ENCODE measurements around the gene KCNJ1. TPM values are rescaled to one million over a fixed set of nuclear protein-coding genes. Genes with fewer than 3 reads are reported as not detected.

The KCNJ1 gene
- total RNA-seq, 1 donor from 2014 or later: not detected

GRCh38 chr11:128884703-128885338 lies 17.7 kb upstream of the KCNJ1 start:
- no peak for DNase-seq (ENCODE audit: extremely low read depth, low read depth, low spot score)

DNA sequence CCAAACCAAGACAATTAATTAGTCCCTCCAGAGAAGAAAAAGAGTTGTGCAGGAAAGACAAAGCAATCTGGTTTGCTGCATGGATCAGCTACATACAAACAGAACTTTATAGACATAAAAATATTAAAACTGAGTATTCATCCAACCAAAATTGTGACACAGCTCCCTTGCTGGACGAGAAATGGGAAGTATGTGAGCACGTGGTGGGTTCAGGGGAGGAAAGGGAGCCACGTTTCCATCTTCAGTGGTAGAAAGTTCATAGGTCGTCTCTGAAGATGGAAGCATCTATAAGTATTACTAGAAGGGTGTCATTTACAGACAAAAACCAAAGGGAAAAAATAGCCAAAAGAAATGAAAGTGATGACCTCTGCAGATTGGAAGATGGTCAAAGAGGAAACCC lies 17.0 kb upstream of the KCNJ1 start:
- no peak for DNase-seq (ENCODE audit: extremely low read depth, low read depth, low spot score)

DNA sequence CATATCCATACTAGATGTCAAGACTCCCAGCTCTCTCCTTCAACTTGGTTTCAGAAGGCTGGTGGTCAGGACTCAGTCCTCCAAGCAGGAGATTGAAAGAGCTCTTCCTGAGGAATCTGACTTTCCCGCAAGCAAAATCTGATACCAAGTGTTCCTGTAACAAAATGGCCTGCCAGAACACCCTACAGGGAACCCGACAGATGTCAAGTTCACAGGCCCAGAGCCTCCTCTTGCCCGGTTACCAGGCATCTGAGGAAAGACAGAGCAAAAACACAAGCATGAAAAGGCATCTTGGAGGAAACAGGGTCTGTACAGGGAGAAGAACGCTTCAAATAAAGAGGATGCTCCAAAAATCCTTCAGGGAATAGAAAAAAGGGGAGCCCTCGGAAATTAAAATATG lies 15.4 kb upstream of the KCNJ1 start:
- DNase-seq (ENCODE audit: extremely low read depth, low read depth, low spot score): no peak

DNA sequence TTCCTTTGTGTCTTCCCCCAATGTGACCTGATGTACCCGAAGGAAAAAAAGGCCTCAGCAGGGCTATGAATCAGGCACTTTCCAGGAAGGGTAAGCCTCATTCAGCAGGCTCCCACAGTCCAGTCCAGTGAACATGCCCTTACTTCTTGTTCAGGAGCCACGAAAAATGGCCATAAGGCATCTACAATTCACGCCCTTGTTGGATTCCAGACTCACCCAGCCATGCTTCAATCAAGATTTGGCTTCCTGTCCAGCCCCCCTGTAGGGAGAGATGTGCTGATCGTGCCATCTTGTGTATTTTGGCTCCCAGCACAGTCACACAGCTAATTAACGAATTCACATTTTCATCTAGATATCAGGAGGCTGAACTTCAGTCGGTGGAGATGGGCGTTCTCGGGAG lies 14.1 kb upstream of the KCNJ1 start:
- DNase-seq (ENCODE audit: extremely low read depth, low read depth, low spot score): no peak

- no peak for DNase-seq (ENCODE audit: extremely low read depth, low read depth, low spot score)
These were observed 12.7 kb upstream of the KCNJ1 start for GRCh38 chr11:128879817-128880216.

DNA sequence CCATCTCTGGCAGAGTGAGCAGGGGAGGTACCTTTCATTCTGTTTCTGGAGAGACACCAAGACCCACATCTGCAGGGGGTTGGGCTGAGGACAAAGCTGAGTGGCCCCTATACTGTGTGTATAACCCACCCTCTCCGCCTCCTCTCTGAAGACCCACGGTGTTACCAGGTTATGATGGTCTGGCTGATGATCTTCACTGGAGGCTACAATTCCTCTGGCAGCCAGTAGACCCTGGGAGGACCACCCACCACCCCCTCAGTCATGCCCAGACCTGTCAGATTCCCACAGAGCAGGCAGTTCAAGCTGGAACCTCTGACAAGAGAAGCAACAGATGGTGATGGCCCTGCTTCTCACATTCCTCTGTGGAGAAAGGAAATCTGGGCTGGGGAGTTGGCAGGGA lies 11.4 kb upstream of the KCNJ1 start:
- no peak for DNase-seq (ENCODE audit: extremely low read depth, low read depth, low spot score)

DNA sequence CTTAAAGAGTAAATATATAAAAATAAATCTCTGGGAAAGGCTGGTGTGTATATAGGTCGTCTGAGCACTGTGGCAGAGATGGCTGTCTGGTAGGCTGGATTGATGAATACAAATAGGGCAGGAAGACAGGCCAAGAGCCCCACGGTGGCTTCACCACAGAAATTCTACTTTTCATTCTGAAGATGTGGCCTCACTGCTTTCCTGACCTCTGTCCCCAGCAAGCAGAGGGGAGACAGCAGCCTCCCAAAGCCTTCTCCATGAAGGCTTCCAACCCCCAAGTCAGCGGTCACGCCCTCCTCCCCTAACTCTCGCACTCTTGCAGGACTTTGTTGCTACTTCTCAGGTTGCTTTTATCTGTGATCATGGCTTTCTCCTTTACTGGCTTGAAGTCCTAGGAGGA lies 10.6 kb upstream of the KCNJ1 start:
- DNase-seq (ENCODE audit: extremely low read depth, low read depth, low spot score): no peak

DNA sequence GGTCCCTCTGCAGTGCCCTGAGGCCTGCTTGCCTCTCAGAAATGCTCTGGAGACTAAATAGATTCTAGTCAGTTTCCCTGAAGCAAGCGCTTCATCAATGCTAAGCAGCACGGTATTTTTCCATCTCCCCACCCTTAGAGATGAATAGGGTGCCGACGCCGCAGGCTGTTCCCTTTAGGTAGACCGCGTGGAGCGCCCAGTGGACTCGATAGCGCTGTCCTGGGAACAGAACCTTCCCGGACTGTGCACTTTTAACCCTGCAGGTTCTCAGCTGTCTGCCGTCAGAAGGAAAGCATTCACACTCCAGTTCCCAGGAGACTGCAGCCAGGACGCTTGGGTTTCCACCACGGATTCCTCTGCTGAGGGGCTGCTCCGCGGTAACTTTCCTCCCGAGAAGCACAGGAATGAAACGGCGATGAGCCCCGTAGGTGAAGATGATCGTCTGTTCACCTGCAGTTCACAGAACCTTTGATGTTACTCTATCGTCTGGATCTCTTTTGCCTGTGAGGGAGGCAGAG lies 9.1 kb upstream of the KCNJ1 start:
- no peak for DNase-seq (ENCODE audit: extremely low read depth, low read depth, low spot score)

DNA sequence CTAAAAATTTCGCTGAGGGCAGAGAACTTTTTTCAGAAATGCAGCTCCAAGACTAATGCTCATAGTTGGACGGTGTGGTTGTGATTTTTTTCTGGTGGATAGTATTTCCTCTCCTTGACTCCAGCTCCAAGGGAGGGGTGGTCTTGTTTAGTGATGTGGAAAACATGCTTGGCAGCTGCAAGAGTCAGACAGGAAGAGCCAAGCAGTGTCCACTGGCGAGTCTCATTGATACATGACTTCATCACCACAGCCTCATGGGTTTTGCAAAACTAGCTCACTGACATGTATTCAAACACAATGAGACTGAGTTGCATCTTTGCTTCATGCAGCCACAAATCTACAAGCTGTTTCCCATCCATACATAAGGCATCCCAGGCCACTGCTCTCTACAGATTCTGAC lies 7.3 kb upstream of the KCNJ1 start:
- no peak for DNase-seq (ENCODE audit: extremely low read depth, low read depth, low spot score)

DNA sequence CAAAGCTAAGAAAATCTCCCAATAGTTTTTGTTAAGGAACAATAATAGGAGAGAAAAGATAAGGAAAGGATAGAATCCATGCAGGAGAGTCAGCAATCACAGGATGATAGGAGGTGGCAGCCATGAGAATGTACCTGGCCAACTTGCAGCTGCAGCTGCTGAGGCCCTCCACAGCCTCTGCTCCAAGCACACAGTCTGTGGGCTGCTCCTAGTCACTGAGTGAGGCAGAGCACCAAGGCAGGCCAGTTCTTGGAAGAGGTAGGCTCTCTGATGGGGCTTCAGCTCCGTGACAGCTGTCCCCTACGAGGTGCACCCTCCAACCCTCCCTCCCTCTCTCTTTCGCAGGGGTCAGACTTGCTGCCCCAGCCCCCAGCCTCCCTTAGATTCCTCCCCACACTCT lies 5.5 kb upstream of the KCNJ1 start:
- no peak for DNase-seq (ENCODE audit: extremely low read depth, low read depth, low spot score)

DNA sequence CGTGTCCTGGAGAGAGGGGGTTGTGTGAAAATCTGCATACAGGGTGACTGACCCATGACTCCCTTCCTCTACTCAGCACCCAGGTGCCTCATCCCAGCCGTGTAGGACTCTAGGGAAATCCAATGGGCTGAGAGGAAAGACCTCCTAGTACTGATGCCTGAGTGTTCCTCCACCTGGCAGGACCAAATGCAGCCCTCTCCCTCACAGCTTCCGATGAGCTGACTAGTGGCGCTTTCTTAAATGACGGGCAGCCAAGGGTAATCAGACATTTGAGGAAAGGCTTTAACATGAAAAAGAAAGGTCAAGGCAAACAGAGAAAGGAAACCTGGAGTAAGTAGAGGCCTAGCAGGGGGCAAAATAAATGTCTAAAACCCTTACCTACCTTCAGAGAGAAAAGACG lies 5.0 kb upstream of the KCNJ1 start:
- no peak for DNase-seq (ENCODE audit: extremely low read depth, low read depth, low spot score)

DNA sequence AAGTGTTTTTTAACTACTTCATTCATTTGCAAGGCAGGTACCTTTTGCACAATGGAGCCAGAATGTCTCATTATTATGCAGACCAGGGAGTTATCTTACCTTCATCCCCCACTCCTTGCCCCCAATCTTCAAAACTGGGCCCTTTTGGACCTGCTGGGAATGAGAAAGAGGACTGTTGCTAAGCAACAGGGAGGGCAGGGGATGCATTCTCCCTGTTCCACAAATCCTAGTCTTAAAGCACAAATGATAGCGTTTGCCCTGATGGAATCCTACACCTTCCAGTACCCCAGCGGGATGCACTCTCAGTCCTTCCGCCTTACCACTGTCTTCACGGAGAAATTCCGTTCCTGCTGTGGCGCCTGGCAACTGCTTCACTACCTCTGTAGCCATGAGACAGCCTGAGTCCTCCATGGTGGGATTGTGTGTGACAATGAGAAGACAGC lies 4.1 kb upstream of the KCNJ1 start:
- DNase-seq (ENCODE audit: extremely low read depth, low read depth, low spot score): no peak

GRCh38 chr11:128868841-128869671 lies 2.0 kb upstream of the KCNJ1 start:
- DNase-seq (ENCODE audit: extremely low read depth, low read depth, low spot score): no peak

DNA sequence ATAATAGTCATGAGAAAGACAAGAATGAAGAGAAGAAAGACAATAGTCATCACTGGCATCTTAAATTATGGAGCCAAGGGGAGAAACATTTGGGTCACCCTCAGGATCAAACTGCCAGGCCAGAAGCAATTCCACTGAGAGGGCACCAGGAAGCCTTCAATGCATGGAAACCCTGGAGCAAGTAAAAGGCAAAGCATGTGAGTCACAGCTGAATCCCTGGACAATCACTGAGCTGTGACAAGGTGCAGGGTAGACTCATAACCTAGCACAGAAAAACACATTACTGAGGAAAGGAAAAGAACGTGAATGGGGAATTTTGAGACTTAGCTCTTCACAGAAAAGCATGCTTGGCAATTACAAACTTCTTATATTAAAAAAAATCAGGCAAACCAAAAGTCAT lies 1.6 kb downstream of the KCNJ1 start:
- no peak for DNase-seq (ENCODE audit: extremely low read depth, low read depth, low spot score)

- DNase-seq (ENCODE audit: extremely low read depth, low read depth, low spot score): no peak
These were observed 4.0 kb downstream of the KCNJ1 start for GRCh38 chr11:128862908-128863660.

DNA sequence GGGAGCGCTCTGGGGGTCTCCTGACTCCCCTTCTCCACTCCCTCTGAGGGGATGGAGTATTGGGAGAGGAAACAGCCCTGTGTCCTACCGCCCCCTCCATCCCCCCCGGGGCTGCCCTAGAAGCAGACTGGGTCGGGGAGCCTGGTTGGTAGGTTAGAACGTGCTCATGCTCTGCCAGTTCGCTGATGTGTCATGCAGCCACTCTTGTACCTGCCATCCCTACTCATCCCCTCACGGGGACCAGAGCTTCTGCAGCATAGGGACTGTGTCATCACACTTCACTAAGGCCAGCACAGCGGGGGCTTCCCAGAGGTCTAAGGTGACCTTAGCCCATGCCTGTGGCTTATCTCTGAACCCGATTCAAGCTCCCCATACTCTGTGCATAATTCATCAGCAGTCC lies 4.7 kb downstream of the KCNJ1 start:
- no peak for DNase-seq (ENCODE audit: extremely low read depth, low read depth, low spot score)

DNA sequence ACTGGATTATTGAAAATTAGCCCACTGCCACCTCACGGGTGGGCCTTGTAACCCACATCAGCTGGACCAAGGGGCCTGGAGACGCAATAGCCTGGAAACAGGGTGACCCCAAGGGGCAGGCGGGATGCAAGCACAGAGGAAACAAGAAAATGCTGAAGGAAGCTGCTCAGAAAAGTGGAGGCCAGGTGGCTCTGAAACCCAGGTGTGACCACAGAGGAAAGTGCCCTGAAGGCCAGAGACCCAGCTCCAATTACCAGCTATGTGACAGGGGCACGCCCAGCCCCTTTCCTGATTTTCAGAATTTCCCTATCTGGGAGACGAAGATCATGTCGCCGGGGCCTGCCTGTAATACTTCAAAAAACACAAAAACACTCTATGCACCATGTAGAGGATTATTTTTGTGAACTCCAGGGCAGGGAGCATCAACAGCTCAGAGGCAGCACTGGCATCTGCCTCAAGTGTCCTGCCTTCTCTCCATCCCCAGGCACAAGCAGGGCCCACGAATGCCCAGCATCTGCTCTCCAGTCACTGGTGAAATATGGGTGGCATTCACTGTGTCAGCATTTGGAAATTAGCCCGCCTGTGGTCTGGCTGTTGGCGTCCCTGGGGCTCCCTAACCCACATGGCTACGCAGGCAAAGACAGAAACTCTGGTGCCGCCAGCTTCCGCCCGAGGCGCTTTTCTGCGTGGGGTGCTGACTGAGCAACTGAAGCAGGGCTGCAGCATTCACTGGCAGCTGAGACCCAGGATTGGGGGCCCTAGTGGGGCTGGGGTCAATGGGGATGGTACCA lies 6.3 kb downstream of the KCNJ1 start:
- DNase-seq (ENCODE audit: extremely low read depth, low read depth, low spot score): no peak

GRCh38 chr11:128859563-128860441 lies 7.3 kb downstream of the KCNJ1 start:
- no peak for DNase-seq (ENCODE audit: extremely low read depth, low read depth, low spot score)

DNA sequence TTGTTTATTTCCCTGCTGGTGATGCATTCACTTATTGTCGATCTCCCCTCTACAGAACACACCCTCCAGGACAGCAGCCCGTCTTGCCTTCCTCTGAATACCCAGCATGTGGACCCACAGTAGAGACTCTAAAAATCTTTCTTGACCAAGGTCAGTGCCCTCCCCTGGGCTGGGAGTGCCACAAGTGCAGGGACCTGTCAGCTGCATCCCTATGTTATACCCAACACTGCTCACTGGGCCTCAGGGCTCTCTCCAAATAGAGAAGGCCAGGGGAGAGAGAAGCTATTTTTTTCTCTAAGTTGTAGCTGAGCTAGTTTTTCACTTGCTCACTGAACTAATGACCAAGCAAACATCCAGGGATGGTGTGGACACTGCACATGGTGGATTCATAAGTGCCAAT lies 9.8 kb downstream of the KCNJ1 start:
- no peak for DNase-seq (ENCODE audit: extremely low read depth, low read depth, low spot score)

DNA sequence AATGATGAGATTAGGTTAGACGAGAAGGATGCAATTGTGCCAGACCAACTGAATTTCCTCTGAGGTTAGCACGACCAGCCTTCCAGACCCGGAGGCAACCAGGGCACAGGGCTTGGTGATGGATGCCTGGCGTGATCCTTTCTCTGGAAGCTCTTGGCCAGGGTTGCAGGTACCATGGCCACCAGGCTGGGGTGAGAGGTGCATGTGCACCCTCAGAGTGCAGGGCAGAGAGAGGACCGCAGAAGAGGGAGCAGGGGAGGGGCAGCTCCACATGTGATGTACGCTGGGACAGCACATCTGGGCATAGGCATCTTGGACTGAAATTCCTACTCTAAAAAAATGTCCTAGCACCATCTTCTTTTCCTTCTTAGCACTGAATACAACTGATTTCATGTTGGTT lies 10.9 kb downstream of the KCNJ1 start:
- DNase-seq (ENCODE audit: extremely low read depth, low read depth, low spot score): no peak

All from glomerular endothelial cell (primary cell).